GM12878 (cell line): Measurements from ENCODE around the gene DLGAP3. TPM values are rescaled to one million over a fixed set of nuclear protein-coding genes. Genes with fewer than 3 reads are reported as not detected.

Experiments
- ATAC-seq: fragments of 200-7000 bp; cut with Tn5 transposase; 3 replicates; pipeline ENCODE4 v1.9.1; 2020; ENCODE audit warnings: mild to moderate bottlenecking, moderate library complexity
- BruUV-seq: library from RNA; stranded (reverse); fragments of 400-500 nt; replicated peaks from 2 replicates; lab custom pipeline; 2021; lab: Mats Ljungman, UMichigan
- CTCF ChIA-PET: fragments of 300-600 bp; sonication (Branson Sonifier 250); formaldehyde crosslinking; extraction: SDS; loops from one replicate; lab custom pipeline; 2021; ENCODE audit warnings: inconsistent platforms; lab: Yijun Ruan, JAX
- POLR2A ChIA-PET: fragments of 350-600 bp; formaldehyde crosslinking; extraction: SDS; loops from one replicate; lab custom pipeline; 2021; ENCODE audit warnings: inconsistent platforms; lab: Charles Lee
- RAD21 ChIA-PET: fragments of 300-600 bp; sonication (Branson Sonifier 250); formaldehyde crosslinking; loops from one replicate; lab custom pipeline; 2023; ENCODE audit warnings: antibody characterized with exemption; ENCODE audit not compliant: unreplicated experiment; lab: Charles Lee
- SMC1A ChIA-PET: fragments of 300-600 bp; sonication (Branson Sonifier 250); formaldehyde crosslinking; loops from one replicate; lab custom pipeline; 2023; ENCODE audit not compliant: unreplicated experiment, uncharacterized antibody; lab: Charles Lee
- DNase-seq: peaks from one replicate; pipeline ENCODE4 v3.0.0-alpha.2; 2011; ENCODE audit warnings: low read depth, low spot score
- FAIRE-seq: peaks from 3 replicates; lab custom pipeline; 2011; peaks lifted over from hg19 to GRCh38; lab: Jason Lieb, UNC
- H2AFZ ChIP-seq: 2 replicates; pipeline ENCODE4 v1.6.0; 2011; ENCODE audit warnings: low read depth, low read length, control low read depth; ENCODE audit not compliant: control insufficient read depth
- H3K27ac ChIP-seq: 2 replicates; pipeline ENCODE4 v1.5.1; 2011; ENCODE audit warnings: control low read depth; ENCODE audit not compliant: control insufficient read depth, insufficient read depth
- H3K27me3 ChIP-seq, 2 experiments: replicated peaks in 1 of 2; 2 replicates each; pipeline versions ENCODE4 v1.6.0 to v1.6.1; 2011; ENCODE audit warnings: low read length in 1 of 2; ENCODE audit not compliant: control insufficient read depth in 2 of 2, insufficient read depth in 2 of 2
- H3K36me3 ChIP-seq, 2 experiments: 2 replicates each; pipeline ENCODE4 v1.5.1; 2011; ENCODE audit warnings: low read length in 1 of 2; ENCODE audit not compliant: control insufficient read depth in 2 of 2, insufficient read depth in 2 of 2
- H3K4me1 ChIP-seq: 2 replicates; pipeline ENCODE4 v1.6.1; 2011; ENCODE audit warnings: mild to moderate bottlenecking, low read length, moderate library complexity, mixed read lengths; ENCODE audit not compliant: control insufficient read depth, insufficient read depth
- H3K4me2 ChIP-seq: 2 replicates; pipeline ENCODE4 v1.6.0; 2011; ENCODE audit warnings: control low read depth; ENCODE audit not compliant: control insufficient read depth, insufficient read depth
- H3K4me3 ChIP-seq: fragments of 200-600 bp; sonication (generic); 2 replicates; pipeline ENCODE4 v1.5.1; 2016
- H3K79me2 ChIP-seq: 2 replicates; pipeline ENCODE4 v1.6.0; 2011; ENCODE audit warnings: low read length; ENCODE audit not compliant: control insufficient read depth, insufficient read depth
- H3K9ac ChIP-seq: 2 replicates; pipeline ENCODE4 v1.8.0; 2011; ENCODE audit warnings: low read length, control low read depth, mixed read lengths; ENCODE audit not compliant: control insufficient read depth, insufficient read depth
- H3K9me3 ChIP-seq: replicated peaks from 3 replicates; pipeline ENCODE4 v1.5.1; 2011; ENCODE audit warnings: mild to moderate bottlenecking, low read length; ENCODE audit not compliant: control insufficient read depth, insufficient read depth
- H4K20me1 ChIP-seq: 2 replicates; pipeline ENCODE4 v1.6.0; 2011; ENCODE audit not compliant: control insufficient read depth, insufficient read depth
- BMI1 ChIP-seq: fragments of 450-650 bp; IDR thresholded peaks from 2 replicates; pipeline ENCODE4 v1.6.1; 2016; ENCODE audit warnings: mild to moderate bottlenecking, moderate library complexity, borderline replicate concordance
- CHD2 ChIP-seq: IDR thresholded peaks from 2 replicates; pipeline ENCODE4 v1.6.1; 2011; ENCODE audit warnings: low read depth, low read length, improper control_type of control experiment, borderline replicate concordance
- HCFC1 ChIP-seq: fragments of 150-350 bp; IDR thresholded peaks from 2 replicates; pipeline ENCODE4 v1.6.1; 2014; ENCODE audit warnings: low read length
- RBBP5 ChIP-seq: fragments of 200-600 bp; sonication (generic); conservative IDR thresholded peaks from 2 replicates; pipeline ENCODE4 v1.6.1; 2016
- SMAD5 ChIP-seq: IDR thresholded peaks from 2 replicates; pipeline ENCODE4 v1.6.1; 2016; ENCODE audit warnings: antibody characterized with exemption, low read depth
- SMARCA5 ChIP-seq: fragments of 450-650 bp; IDR thresholded peaks from 2 replicates; pipeline ENCODE4 v1.6.1; 2017; ENCODE audit warnings: mild to moderate bottlenecking
- SPI1 ChIP-seq: IDR thresholded peaks from 2 replicates; pipeline ENCODE4 v1.6.1; 2011; ENCODE audit warnings: low read depth, mild to moderate bottlenecking, low read length, moderate library complexity, borderline replicate concordance; ENCODE audit not compliant: insufficient read depth
- WRNIP1 ChIP-seq: IDR thresholded peaks from 2 replicates; pipeline ENCODE4 v1.6.1; 2011; ENCODE audit warnings: low read depth, low read length, improper control_type of control experiment, borderline replicate concordance
- ZNF217 ChIP-seq: fragments of 450-650 bp; IDR thresholded peaks from 2 replicates; pipeline ENCODE4 v1.6.1; 2017; ENCODE audit warnings: antibody characterized with exemption, mild to moderate bottlenecking
- WGBS: methylation state at CpG from one replicate; pipeline ENCODE4 v1.1.6; 2016; ENCODE audit warnings: low lambda C conversion rate; ENCODE audit not compliant: insufficient replicate concordance, insufficient coverage; ENCODE audit errors: missing lambda C conversion rate; 5-methylcytosine and 5-hydroxymethylcytosine counted together
- in situ Hi-C: fragments of 300-500 bp; cut with MboI; formaldehyde crosslinking; loops from 9 replicates; pipeline ENCODE4 v1.14.3; 2018; ENCODE audit warnings: mixed read lengths
- intact Hi-C: fragments of 100-400 bp; cut with micrococcal nuclease; formaldehyde crosslinking; loops from one replicate; pipeline ENCODE4 v1.14.2; 2022; ENCODE audit not compliant: unreplicated experiment
- polyA plus RNA-seq, 11 experiments: library from polyadenylated mRNA; depleted of rRNA in 4 of 11; unstranded in 6 of 11; stranded (reverse) in 5 of 11; fragments of >200 nt; fragmentation: Nextera tagmentation in 4 of 11; fragmentation: Illumina TruSeq in 1 of 11; extraction: Ambion mirVana in 4 of 11; extraction: Trizol in 1 of 11; gene quantifications; 1 replicate in 1 of 11; 2 replicates in 10 of 11; pipeline versions ENCODE4 v1.2.1 to v1.2.3, GENCODE V29; 2011 to 2016; ENCODE audit warnings: inconsistent platforms in 2 of 11, missing spikeins in 2 of 11, low read depth in 1 of 11
- total RNA-seq, 4 experiments: library from RNA; depleted of rRNA in 3 of 4; stranded (reverse); fragments of >200 nt in 3 of 4; fragmentation: Illumina TruSeq in 1 of 4; extraction: Trizol in 1 of 4; gene quantifications; 2 replicates each; pipeline versions ENCODE4 v1.2.1 to v1.2.3, GENCODE V29; 2013 to 2021
- TF ChIP-seq, protein P1 (sequence below): IDR thresholded peaks from 2 replicates; pipeline ENCODE4 v1.6.1; 2012; ENCODE audit warnings: improper control_type of control experiment, low read depth, low read length; ENCODE audit not compliant: insufficient replicate concordance
- TF ChIP-seq, protein P2 (sequence below): fragments of 450-650 bp; IDR thresholded peaks from 2 replicates; pipeline ENCODE4 v1.6.1; 2016; ENCODE audit warnings: mild to moderate bottlenecking, moderate library complexity, borderline replicate concordance
- TF ChIP-seq, protein P3 (sequence below): IDR thresholded peaks from 2 replicates; pipeline ENCODE4 v1.6.1; 2012; ENCODE audit warnings: low read depth, low read length, improper control_type of control experiment

The DLGAP3 gene
- total and polyA plus RNA-seq, 10 of the 15 experiments (the other 5 are each of a cell fraction or from before 2014, with no cell fraction given): 0.03 to 0.15 (median 0.08) TPM; not detected in 4

DNA sequence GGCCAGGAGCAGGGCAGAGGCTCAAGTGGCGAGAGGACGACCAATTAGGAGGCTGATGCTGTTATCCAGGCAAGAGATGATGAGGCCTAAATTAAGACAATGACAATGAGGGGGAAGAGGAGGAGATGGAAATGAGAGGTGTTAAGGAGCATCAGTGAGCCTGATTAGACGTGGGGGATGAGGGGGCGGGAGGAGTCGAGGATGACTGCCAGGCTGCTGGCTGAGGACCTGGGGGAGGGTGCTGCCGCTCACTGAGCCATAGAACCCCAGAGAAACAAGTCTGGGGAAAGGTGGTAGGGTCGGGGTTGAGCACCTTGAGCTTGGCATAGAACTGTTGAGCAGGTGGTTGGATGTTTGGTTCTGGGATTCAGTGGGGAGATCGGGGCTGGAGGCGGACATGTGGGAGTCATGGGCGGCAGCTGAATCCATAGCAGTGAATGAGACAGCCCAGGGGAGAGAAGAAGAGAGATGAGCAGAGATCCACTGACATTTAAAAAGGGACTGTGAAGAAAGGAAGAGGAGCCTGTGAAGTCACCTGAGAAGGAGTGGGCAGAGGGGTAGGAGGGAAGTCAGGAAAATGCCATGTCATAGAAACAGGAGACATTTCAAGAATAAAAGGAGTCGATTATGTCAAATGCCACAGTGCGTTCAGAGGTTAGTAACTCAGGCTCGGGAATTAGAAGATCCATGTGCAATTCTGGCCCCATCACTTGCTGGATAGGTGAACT is 28.5 kb downstream of the DLGAP3 start (continued):
- TF ChIP-seq, protein P1, sequence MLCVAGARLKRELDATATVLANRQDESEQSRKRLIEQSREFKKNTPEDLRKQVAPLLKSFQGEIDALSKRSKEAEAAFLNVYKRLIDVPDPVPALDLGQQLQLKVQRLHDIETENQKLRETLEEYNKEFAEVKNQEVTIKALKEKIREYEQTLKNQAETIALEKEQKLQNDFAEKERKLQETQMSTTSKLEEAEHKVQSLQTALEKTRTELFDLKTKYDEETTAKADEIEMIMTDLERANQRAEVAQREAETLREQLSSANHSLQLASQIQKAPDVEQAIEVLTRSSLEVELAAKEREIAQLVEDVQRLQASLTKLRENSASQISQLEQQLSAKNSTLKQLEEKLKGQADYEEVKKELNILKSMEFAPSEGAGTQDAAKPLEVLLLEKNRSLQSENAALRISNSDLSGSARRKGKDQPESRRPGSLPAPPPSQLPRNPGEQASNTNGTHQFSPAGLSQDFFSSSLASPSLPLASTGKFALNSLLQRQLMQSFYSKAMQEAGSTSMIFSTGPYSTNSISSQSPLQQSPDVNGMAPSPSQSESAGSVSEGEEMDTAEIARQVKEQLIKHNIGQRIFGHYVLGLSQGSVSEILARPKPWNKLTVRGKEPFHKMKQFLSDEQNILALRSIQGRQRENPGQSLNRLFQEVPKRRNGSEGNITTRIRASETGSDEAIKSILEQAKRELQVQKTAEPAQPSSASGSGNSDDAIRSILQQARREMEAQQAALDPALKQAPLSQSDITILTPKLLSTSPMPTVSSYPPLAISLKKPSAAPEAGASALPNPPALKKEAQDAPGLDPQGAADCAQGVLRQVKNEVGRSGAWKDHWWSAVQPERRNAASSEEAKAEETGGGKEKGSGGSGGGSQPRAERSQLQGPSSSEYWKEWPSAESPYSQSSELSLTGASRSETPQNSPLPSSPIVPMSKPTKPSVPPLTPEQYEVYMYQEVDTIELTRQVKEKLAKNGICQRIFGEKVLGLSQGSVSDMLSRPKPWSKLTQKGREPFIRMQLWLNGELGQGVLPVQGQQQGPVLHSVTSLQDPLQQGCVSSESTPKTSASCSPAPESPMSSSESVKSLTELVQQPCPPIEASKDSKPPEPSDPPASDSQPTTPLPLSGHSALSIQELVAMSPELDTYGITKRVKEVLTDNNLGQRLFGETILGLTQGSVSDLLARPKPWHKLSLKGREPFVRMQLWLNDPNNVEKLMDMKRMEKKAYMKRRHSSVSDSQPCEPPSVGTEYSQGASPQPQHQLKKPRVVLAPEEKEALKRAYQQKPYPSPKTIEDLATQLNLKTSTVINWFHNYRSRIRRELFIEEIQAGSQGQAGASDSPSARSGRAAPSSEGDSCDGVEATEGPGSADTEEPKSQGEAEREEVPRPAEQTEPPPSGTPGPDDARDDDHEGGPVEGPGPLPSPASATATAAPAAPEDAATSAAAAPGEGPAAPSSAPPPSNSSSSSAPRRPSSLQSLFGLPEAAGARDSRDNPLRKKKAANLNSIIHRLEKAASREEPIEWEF: no peak
- TF ChIP-seq BMI1: no peak
- no peak for TF ChIP-seq WRNIP1
- TF ChIP-seq SMARCA5: no peak
- TF ChIP-seq ZNF217: no peak

DNA sequence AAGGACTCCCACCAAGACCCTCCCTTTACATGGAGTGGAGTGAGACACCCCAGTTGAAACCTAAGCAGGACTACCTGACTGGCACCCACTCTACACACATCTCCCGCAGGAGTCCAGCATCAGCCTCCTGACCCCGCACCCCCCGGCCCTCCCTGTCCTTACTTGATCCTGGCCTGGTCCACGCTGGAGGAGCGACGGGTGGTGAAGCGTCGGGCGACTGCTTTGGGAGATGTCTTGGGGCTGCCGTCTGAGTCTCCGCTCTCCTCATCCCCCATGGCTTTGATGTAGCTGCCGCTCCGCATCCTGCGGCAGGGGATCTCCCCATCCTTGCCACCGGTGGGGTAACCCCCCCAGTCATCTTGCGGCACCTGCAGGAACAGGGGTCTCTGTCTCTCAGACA is 29.5 kb downstream of the DLGAP3 start:
- POLR2A ChIA-PET: no interaction called here
- WGBS: 56% methylated on average over 4 of the region's 16 CpGs
- TF ChIP-seq SPI1: no peak
- TF ChIP-seq, protein P2, sequence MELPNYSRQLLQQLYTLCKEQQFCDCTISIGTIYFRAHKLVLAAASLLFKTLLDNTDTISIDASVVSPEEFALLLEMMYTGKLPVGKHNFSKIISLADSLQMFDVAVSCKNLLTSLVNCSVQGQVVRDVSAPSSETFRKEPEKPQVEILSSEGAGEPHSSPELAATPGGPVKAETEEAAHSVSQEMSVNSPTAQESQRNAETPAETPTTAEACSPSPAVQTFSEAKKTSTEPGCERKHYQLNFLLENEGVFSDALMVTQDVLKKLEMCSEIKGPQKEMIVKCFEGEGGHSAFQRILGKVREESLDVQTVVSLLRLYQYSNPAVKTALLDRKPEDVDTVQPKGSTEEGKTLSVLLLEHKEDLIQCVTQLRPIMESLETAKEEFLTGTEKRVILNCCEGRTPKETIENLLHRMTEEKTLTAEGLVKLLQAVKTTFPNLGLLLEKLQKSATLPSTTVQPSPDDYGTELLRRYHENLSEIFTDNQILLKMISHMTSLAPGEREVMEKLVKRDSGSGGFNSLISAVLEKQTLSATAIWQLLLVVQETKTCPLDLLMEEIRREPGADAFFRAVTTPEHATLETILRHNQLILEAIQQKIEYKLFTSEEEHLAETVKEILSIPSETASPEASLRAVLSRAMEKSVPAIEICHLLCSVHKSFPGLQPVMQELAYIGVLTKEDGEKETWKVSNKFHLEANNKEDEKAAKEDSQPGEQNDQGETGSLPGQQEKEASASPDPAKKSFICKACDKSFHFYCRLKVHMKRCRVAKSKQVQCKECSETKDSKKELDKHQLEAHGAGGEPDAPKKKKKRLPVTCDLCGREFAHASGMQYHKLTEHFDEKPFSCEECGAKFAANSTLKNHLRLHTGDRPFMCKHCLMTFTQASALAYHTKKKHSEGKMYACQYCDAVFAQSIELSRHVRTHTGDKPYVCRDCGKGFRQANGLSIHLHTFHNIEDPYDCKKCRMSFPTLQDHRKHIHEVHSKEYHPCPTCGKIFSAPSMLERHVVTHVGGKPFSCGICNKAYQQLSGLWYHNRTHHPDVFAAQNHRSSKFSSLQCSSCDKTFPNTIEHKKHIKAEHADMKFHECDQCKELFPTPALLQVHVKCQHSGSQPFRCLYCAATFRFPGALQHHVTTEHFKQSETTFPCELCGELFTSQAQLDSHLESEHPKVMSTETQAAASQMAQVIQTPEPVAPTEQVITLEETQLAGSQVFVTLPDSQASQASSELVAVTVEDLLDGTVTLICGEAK: no peak
- no peak for TF ChIP-seq RBBP5
- TF ChIP-seq HCFC1: no peak
- no peak for TF ChIP-seq SMAD5
- TF ChIP-seq, protein P3, sequence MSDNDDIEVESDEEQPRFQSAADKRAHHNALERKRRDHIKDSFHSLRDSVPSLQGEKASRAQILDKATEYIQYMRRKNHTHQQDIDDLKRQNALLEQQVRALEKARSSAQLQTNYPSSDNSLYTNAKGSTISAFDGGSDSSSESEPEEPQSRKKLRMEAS: no peak
- TF ChIP-seq CHD2: no peak

More for the DNA sequence above, 29.5 kb downstream of the DLGAP3 start:
- H3K9me3 ChIP-seq: no peaks in the 10 kb centered on the region
- no peak overlapping the region for H3K4me2 ChIP-seq
- peaks cover 0 to 8% of the 10 kb centered on the region in 2 experiments; a peak in 3 of 4 replicates for H3K27me3 ChIP-seq
- DNase-seq: no peak
- ATAC-seq: no peak
- H3K36me3 ChIP-seq: no peaks in the 10 kb centered on the region
- ChIA-PET CTCF (no interaction called here), SMC1A (no interaction called here), RAD21 (no interaction called here)
- intact Hi-C loops (no loop called here), in situ Hi-C loops (no loop called here)
- H3K9ac ChIP-seq: no peak overlapping the region
- no peak overlapping the region for H3K4me3 ChIP-seq
- FAIRE-seq: no peak
- no peaks in the 10 kb centered on the region for H3K4me1 ChIP-seq
- no peaks in the 10 kb centered on the region for H3K79me2 ChIP-seq
- H2AFZ ChIP-seq: no peak overlapping the region
- H3K27ac ChIP-seq: no peak overlapping the region
- BruUV-seq: no TSS peak
- H4K20me1 ChIP-seq: no peaks in the 10 kb centered on the region
